Measurements from ENCODE around the gene MGST3.
A peak's percentile ranks its signal among the peaks of the same experiment; 100 is the strongest.
"Not testable (repeated sequence)": the region's sequence is repeated elsewhere in the genome, so short reads cannot be mapped to it uniquely, and the experiment has no call there.

MGST3 gene

GRCh38 chr1:165680303-165680702, 49.3 kb downstream of the MGST3 start:
- H3K4me3 Mint-ChIP-seq, result no peak overlapping the region
- no peaks in the 10 kb centered on the region for H3K9me3 Mint-ChIP-seq
- peak overlapping the region; percentile 78 to 92 for H3K27ac Mint-ChIP-seq
- DNase-seq, result no peak
- H3K27me3 Mint-ChIP-seq, result no peaks in the 10 kb centered on the region
- ATAC-seq (replicated peaks), result no peak
- peaks cover 54% of the 10 kb centered on the region for H3K36me3 Mint-ChIP-seq (ENCODE audit: insufficient read depth)
- H3K4me1 Mint-ChIP-seq (ENCODE audit: low read depth in 2 of 2), result peaks cover 14 to 20% of the 10 kb centered on the region in 2 donors

GRCh38 chr1:165680773-165681172, 49.7 kb downstream of the MGST3 start:
- Mint-ChIP-seq H3K4me1 (ENCODE audit: low read depth in 2 of 2) (peaks cover 17 to 25% of the 10 kb centered on the region in 2 donors), H3K36me3 (ENCODE audit: insufficient read depth) (peaks cover 49% of the 10 kb centered on the region), H3K27ac (peak overlapping the region; percentile 78 to 92)
- not testable (repeated sequence) for DNase-seq; H3K9me3 Mint-ChIP-seq; H3K27me3 Mint-ChIP-seq; H3K4me3 Mint-ChIP-seq; ATAC-seq (replicated peaks)

GRCh38 chr1:165683848-165684485, 52.9 kb downstream of the MGST3 start:
- Mint-ChIP-seq H3K27ac (peak overlapping the region; percentile 36 to 90), H3K36me3 (ENCODE audit: insufficient read depth) (peaks cover 41% of the 10 kb centered on the region), H3K4me3 (no peak overlapping the region), H3K4me1 (ENCODE audit: low read depth in 2 of 2) (peaks cover 31 to 33% of the 10 kb centered on the region in 2 donors), H3K9me3 (peaks cover 0 to 2% of the 10 kb centered on the region in 2 donors), H3K27me3 (no peaks in the 10 kb centered on the region)
- DNase-seq (no peak), ATAC-seq (replicated peaks) (no peak)

GRCh38 chr1:165686121-165686970, 55.3 kb downstream of the MGST3 start:
- peaks cover 35% of the 10 kb centered on the region for H3K36me3 Mint-ChIP-seq (ENCODE audit: insufficient read depth)

GRCh38 chr1:165686971-165687433, 56.0 kb downstream of the MGST3 start:
- Mint-ChIP-seq H3K36me3 (ENCODE audit: insufficient read depth) (peaks cover 28% of the 10 kb centered on the region), H3K4me3 (peak overlapping the region in 1 of 2 donors; percentile 58), H3K4me1 (ENCODE audit: low read depth in 2 of 2) (peaks cover 39 to 40% of the 10 kb centered on the region in 2 donors), H3K27ac (peak overlapping the region; percentile 68 to 90), H3K9me3 (peaks cover 0 to 2% of the 10 kb centered on the region in 2 donors), H3K27me3 (no peaks in the 10 kb centered on the region)
- ATAC-seq (replicated peaks) (no peak), DNase-seq (no peak)

More at GRCh38 chr1:165686121-165686970, 55.3 kb downstream of the MGST3 start:
- ATAC-seq (replicated peaks), result no peak
- no peak for DNase-seq
- Mint-ChIP-seq H3K9me3 (peaks cover 0 to 2% of the 10 kb centered on the region in 2 donors), H3K27ac (peak overlapping the region; percentile 68 to 90), H3K27me3 (no peaks in the 10 kb centered on the region), H3K4me3 (peak overlapping the region; percentile 22 to 58), H3K4me1 (ENCODE audit: low read depth in 2 of 2) (peaks cover 35 to 36% of the 10 kb centered on the region in 2 donors)

- H3K36me3 Mint-ChIP-seq (ENCODE audit: insufficient read depth), result peaks cover 22% of the 10 kb centered on the region
- H3K27me3 Mint-ChIP-seq, result no peaks in the 10 kb centered on the region
- H3K4me1 Mint-ChIP-seq (ENCODE audit: low read depth in 2 of 2), result peaks cover 39 to 47% of the 10 kb centered on the region in 2 donors
- ATAC-seq (replicated peaks), result no peak
- H3K9me3 Mint-ChIP-seq, result peaks cover 0 to 2% of the 10 kb centered on the region in 2 donors
- DNase-seq, result no peak
- peak overlapping the region in 1 of 2 donors; percentile 90 for H3K27ac Mint-ChIP-seq
- H3K4me3 Mint-ChIP-seq, result no peak overlapping the region
Observed at GRCh38 chr1:165688046-165688445, 57.0 kb downstream of the MGST3 start.

GRCh38 chr1:165695031-165695430, 64.0 kb downstream of the MGST3 start:
- H3K27ac Mint-ChIP-seq, result no peak overlapping the region
- peaks cover 14% of the 10 kb centered on the region for H3K36me3 Mint-ChIP-seq (ENCODE audit: insufficient read depth)
- H3K4me1 Mint-ChIP-seq (ENCODE audit: low read depth in 2 of 2), result peaks cover 34 to 40% of the 10 kb centered on the region in 2 donors
- no peak for ATAC-seq (replicated peaks)
- H3K4me3 Mint-ChIP-seq, result no peak overlapping the region
- no peak for DNase-seq
- no peaks in the 10 kb centered on the region for H3K27me3 Mint-ChIP-seq
- no peaks in the 10 kb centered on the region for H3K9me3 Mint-ChIP-seq

GRCh38 chr1:165696625-165697100, 65.6 kb downstream of the MGST3 start:
- Mint-ChIP-seq H3K4me1 (ENCODE audit: low read depth in 2 of 2) (peaks cover 26 to 33% of the 10 kb centered on the region in 2 donors), H3K9me3 (no peaks in the 10 kb centered on the region), H3K4me3 (peak overlapping the region; percentile 95 to 99), H3K27ac (peak overlapping the region; percentile 44 to 96), H3K27me3 (no peaks in the 10 kb centered on the region), H3K36me3 (ENCODE audit: insufficient read depth) (peaks cover 14% of the 10 kb centered on the region)
- no peak for DNase-seq
- no peak for ATAC-seq (replicated peaks)

- H3K4me1 Mint-ChIP-seq (ENCODE audit: low read depth in 2 of 2), result peaks cover 24 to 26% of the 10 kb centered on the region in 2 donors
- H3K27ac Mint-ChIP-seq, result peak overlapping the region; percentile 96 to 99
- ATAC-seq (replicated peaks) (no peak), DNase-seq (no peak)
- H3K27me3 Mint-ChIP-seq, result no peaks in the 10 kb centered on the region
- peak overlapping the region; percentile 95 to 99 for H3K4me3 Mint-ChIP-seq
- H3K36me3 Mint-ChIP-seq (ENCODE audit: insufficient read depth), result peaks cover 14% of the 10 kb centered on the region
- H3K9me3 Mint-ChIP-seq, result no peaks in the 10 kb centered on the region
Observed at GRCh38 chr1:165697491-165697880, 66.5 kb downstream of the MGST3 start.

- H3K9me3 Mint-ChIP-seq, result no peaks in the 10 kb centered on the region
- DNase-seq (peak; percentile 74 to 83 (median 78)), ATAC-seq (replicated peaks) (peak; percentile 90)
- H3K36me3 Mint-ChIP-seq (ENCODE audit: insufficient read depth), result peaks cover 14% of the 10 kb centered on the region
- H3K27ac Mint-ChIP-seq, result peak within 1 kb of the TSS; percentile 96 to 99
- peak within 1 kb of the TSS; percentile 95 to 99 for H3K4me3 Mint-ChIP-seq
- no peaks in the 10 kb centered on the region for H3K27me3 Mint-ChIP-seq
- peaks cover 23 to 24% of the 10 kb centered on the region in 2 donors for H3K4me1 Mint-ChIP-seq (ENCODE audit: low read depth in 2 of 2)
Observed at GRCh38 chr1:165697881-165698760, 67.1 kb downstream of the MGST3 start, which contains the start of gene ALDH9A1. TSS of gene ALDH9A1 (minus strand) at chr1:165698562. CDS start at chr1:165698558, 4 bp downstream.

- ATAC-seq (replicated peaks) (peak; percentile 1), DNase-seq (no peak)
- Mint-ChIP-seq H3K27ac (peak overlapping the region; percentile 96 to 99), H3K36me3 (ENCODE audit: insufficient read depth) (peaks cover 14% of the 10 kb centered on the region), H3K4me1 (ENCODE audit: low read depth in 2 of 2) (peaks cover 23 to 24% of the 10 kb centered on the region in 2 donors), H3K4me3 (peak overlapping the region; percentile 95 to 99), H3K27me3 (no peaks in the 10 kb centered on the region), H3K9me3 (no peaks in the 10 kb centered on the region)
Observed at GRCh38 chr1:165698761-165699052, 67.7 kb downstream of the MGST3 start.

- Mint-ChIP-seq H3K9me3 (no peaks in the 10 kb centered on the region), H3K27ac (no peak overlapping the region), H3K27me3 (no peaks in the 10 kb centered on the region), H3K4me1 (ENCODE audit: low read depth in 2 of 2) (peaks cover 23 to 24% of the 10 kb centered on the region in 2 donors), H3K4me3 (peak overlapping the region; percentile 10 to 22), H3K36me3 (ENCODE audit: insufficient read depth) (peaks cover 14% of the 10 kb centered on the region)
- DNase-seq (no peak), ATAC-seq (replicated peaks) (no peak)
Observed at GRCh38 chr1:165699577-165699976, 68.5 kb downstream of the MGST3 start.

- not testable (repeated sequence) for H3K4me3 Mint-ChIP-seq; H3K9me3 Mint-ChIP-seq; ATAC-seq (replicated peaks); DNase-seq; H3K36me3 Mint-ChIP-seq (ENCODE audit: insufficient read depth); H3K27ac Mint-ChIP-seq
- H3K27me3 Mint-ChIP-seq, result peaks cover 12 to 13% of the 10 kb centered on the region in 2 donors
- H3K4me1 Mint-ChIP-seq (ENCODE audit: low read depth in 2 of 2), result peaks cover 7 to 16% of the 10 kb centered on the region in 2 donors
Observed at GRCh38 chr1:165701922-165702321, 70.9 kb downstream of the MGST3 start.
